Stimulated activated CD8-positive, alpha-beta memory T cell treated with anti-CD3 and anti-CD28 coated beads, Interleukin-4, amount 100 ng/mL, for 1 hour (primary cell): ENCODE measurements around the gene PCDHB3.
"Not testable (repeated sequence)": the region's sequence is repeated elsewhere in the genome, so short reads cannot be mapped to it uniquely, and the experiment has no call there.

Source experiments
- DNase-seq, 2 donors: peaks; one replicate each; pipeline ENCODE4 v3.0.0-alpha.2; 2020; ENCODE audit warnings: low read depth in 2 of 2, low spot score in 1 of 2

The PCDHB3 gene

DNA sequence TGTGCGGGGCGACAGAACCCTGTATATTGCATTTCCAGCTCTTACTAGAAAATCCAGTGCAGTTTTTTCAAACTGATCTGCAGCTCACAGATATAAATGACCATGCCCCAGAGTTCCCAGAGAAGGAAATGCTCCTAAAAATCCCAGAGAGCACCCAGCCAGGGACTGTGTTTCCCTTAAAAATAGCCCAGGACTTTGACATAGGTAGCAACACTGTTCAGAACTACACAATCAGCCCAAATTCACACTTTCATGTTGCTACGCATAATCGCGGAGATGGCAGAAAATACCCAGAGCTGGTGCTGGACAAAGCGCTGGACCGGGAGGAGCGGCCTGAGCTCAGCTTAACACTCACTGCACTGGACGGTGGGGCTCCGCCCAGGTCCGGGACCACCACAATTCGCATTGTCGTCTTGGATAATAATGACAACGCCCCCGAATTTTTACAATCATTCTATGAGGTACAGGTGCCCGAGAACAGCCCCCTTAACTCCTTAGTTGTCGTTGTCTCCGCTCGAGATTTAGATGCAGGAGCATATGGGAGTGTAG lies 35.5 kb downstream of the PCDHB3 start:
- DNase-seq = no peak

DNA sequence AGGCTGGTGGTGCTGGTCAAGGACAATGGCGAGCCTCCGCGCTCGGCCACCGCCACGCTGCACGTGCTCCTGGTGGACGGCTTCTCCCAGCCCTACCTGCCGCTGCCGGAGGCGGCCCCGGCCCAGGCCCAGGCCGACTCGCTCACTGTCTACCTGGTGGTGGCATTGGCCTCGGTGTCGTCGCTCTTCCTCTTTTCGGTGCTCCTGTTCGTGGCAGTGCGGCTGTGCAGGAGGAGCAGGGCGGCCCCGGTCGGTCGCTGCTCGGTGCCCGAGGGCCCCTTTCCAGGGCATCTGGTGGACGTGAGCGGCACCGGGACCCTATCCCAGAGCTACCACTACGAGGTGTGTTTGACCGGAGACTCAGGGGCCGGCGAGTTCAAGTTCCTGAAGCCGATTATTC lies 37.1 kb downstream of the PCDHB3 start:
- not testable (repeated sequence) for DNase-seq

DNA sequence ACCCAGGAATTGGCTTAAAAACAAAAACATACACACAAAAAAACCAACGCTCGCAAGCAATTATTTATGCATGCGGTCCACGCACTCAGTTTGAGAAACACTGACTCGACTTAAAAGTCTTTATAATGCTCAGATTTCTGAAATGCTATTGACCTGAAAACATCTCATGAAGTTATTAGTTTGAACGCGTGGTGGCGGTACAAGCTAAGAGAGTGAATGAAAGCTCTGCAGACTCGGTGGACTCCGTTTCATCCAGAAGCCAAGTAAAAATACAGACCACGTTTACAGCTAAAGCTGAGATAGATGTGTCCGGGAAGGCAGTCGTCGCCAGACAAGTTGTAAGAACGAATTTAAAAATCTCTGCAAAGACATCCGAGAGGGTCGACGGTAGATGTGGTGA lies 49.5 kb downstream of the PCDHB3 start, which contains the start of gene PCDHB6:
PCDHB6 (plus strand) TSS at position 246 of the 400 bp plus-strand sequence. CDS start 201 bp downstream, outside the sequence.
- no peak for DNase-seq

DNA sequence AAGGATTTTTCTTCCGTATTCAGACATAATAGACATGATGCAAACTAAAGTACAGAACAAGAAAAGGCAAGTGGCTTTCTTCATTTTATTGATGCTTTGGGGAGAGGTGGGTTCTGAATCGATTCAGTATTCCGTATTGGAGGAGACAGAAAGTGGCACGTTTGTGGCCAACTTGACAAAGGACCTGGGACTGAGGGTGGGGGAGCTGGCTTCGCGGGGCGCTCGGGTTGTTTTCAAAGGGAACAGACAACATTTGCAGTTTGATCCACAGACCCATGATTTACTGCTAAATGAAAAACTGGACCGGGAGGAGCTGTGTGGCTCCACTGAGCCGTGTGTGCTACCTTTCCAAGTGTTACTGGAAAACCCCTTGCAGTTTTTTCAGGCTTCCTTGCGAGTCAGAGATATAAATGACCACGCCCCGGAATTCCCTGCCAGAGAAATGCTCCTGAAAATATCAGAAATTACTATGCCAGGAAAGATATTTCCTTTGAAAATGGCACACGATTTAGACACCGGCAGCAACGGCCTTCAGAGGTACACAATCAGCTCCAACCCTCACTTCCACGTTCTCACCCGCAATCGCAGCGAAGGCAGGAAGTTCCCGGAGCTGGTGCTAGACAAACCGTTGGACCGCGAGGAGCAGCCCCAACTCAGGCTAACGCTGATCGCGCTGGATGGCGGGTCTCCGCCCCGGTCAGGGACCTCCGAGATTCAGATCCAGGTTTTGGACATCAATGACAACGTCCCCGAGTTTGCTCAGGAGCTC lies 50.1 kb downstream of the PCDHB3 start:
- no peak for DNase-seq

DNA sequence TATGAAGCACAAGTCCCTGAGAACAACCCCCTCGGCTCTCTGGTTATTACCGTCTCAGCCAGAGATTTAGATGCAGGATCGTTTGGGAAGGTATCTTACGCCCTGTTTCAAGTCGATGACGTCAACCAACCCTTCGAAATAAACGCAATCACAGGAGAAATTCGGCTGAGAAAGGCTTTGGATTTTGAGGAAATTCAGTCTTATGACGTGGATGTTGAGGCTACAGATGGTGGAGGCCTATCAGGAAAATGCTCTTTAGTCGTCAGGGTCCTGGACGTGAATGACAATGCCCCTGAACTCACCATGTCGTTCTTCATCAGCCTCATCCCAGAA lies 50.7 kb downstream of the PCDHB3 start:
- DNase-seq = no peak

DNA sequence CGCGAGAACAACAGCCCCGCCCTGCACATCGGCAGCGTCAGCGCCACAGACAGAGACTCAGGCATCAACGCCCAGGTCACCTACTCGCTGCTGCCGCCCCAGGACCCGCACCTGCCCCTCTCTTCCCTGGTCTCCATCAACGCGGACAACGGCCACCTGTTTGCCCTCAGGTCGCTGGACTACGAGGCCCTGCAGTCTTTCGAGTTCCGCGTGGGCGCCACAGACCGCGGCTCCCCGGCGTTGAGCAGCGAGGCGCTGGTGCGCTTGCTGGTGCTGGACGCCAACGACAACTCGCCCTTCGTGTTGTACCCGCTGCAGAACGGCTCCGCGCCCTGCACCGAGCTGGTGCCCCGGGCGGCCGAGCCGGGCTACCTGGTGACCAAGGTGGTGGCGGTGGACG lies 51.4 kb downstream of the PCDHB3 start:
- DNase-seq = not testable (repeated sequence)

DNA sequence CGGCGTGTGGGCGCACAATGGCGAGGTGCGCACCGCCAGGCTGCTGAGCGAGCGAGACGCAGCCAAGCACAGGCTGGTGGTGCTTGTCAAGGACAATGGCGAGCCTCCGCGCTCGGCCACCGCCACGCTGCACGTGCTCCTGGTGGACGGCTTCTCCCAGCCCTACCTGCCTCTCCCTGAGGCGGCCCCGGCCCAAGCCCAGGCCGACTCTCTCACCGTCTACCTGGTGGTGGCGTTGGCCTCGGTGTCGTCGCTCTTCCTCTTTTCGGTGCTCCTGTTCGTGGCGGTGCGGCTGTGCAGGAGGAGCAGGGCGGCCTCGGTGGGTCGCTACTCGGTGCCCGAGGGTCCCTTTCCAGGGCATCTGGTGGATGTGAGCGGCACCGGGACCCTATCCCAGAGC lies 51.8 kb downstream of the PCDHB3 start:
- DNase-seq = not testable (repeated sequence)
